ENCODE measurements around the gene EAF2. TPM values are rescaled to one million over a fixed set of nuclear protein-coding genes. Genes with fewer than 3 reads are reported as not detected.

Gene EAF2
- total and polyA plus RNA-seq, 3 donors from 2014 or later: 4.8 to 14.5 (median 6.9) TPM

- peaks cover 6% of the 10 kb centered on the region for H3K36me3 ChIP-seq (ENCODE audit: low read depth, missing control alignments)
- no peak for TF ChIP-seq CTCF (IDR thresholded peaks at IDR 0.05)
- no peak for TF ChIP-seq POLR2A (IDR thresholded peaks at IDR 0.05)
- no peak for DNase-seq
- H3K4me1 ChIP-seq: no peaks in the 10 kb centered on the region
- intact Hi-C loops (cut with DNase I; ENCODE audit: low total_unique reads): no loop called here
- H3K4me3 ChIP-seq: no peak overlapping the region
- no peaks in the 10 kb centered on the region for H3K9me3 ChIP-seq
- H3K27ac ChIP-seq: no peak overlapping the region
- 85 to 94% methylated on average over 2 of the region's 2 CpGs for WGBS, 2 donors
- H3K27me3 ChIP-seq: no peaks in the 10 kb centered on the region
Measured at GRCh38 chr3:121818578-121818977, 16.4 kb upstream of the EAF2 start.

GRCh38 chr3:121819236-121819635, 15.8 kb upstream of the EAF2 start:
- H3K4me3 ChIP-seq: no peak overlapping the region
- DNase-seq: no peak
- H3K36me3 ChIP-seq (ENCODE audit: low read depth, missing control alignments): peaks cover 6% of the 10 kb centered on the region
- 97 to 98% methylated on average over 3 of the region's 3 CpGs for WGBS, 2 donors
- no peaks in the 10 kb centered on the region for H3K27me3 ChIP-seq
- H3K4me1 ChIP-seq: no peaks in the 10 kb centered on the region
- TF ChIP-seq POLR2A (IDR thresholded peaks at IDR 0.05) (no peak), CTCF (IDR thresholded peaks at IDR 0.05) (no peak)
- no peak overlapping the region for H3K27ac ChIP-seq
- H3K9me3 ChIP-seq: no peaks in the 10 kb centered on the region
- intact Hi-C loops (cut with DNase I; ENCODE audit: low total_unique reads): no loop called here

GRCh38 chr3:121821421-121822199, 13.4 kb upstream of the EAF2 start:
- Histone ChIP-seq H3K4me1 (no peaks in the 10 kb centered on the region), H3K36me3 (ENCODE audit: low read depth, missing control alignments) (peaks cover 6% of the 10 kb centered on the region), H3K9me3 (no peaks in the 10 kb centered on the region), H3K27me3 (no peaks in the 10 kb centered on the region), H3K4me3 (no peak overlapping the region), H3K27ac (no peak overlapping the region)
- TF ChIP-seq CTCF (IDR thresholded peaks at IDR 0.05): no peak
- no peak for TF ChIP-seq POLR2A (IDR thresholded peaks at IDR 0.05)
- no peak for DNase-seq
- 90 to 93% methylated on average over 2 of the region's 2 CpGs for WGBS, 2 donors
- intact Hi-C loops (cut with DNase I; ENCODE audit: low total_unique reads): no loop called here

- intact Hi-C loops (cut with DNase I; ENCODE audit: low total_unique reads): no loop called here
- Histone ChIP-seq H3K9me3 (no peaks in the 10 kb centered on the region), H3K4me3 (no peak overlapping the region), H3K36me3 (ENCODE audit: low read depth, missing control alignments) (peaks cover 6% of the 10 kb centered on the region), H3K27ac (no peak overlapping the region), H3K4me1 (no peaks in the 10 kb centered on the region), H3K27me3 (no peaks in the 10 kb centered on the region)
- WGBS, 2 donors: 98 to 100% methylated on average over 1 of the region's 1 CpG
- no peak for DNase-seq
- TF ChIP-seq POLR2A (IDR thresholded peaks at IDR 0.05): no peak
- no peak for TF ChIP-seq CTCF (IDR thresholded peaks at IDR 0.05)
Measured at GRCh38 chr3:121822973-121823372, 12.0 kb upstream of the EAF2 start.

- peak; percentile 29 for DNase-seq
- intact Hi-C loops (cut with DNase I; ENCODE audit: low total_unique reads): no loop called here
- no peaks in the 10 kb centered on the region for H3K36me3 ChIP-seq (ENCODE audit: low read depth, missing control alignments)
- H3K27ac ChIP-seq: peak overlapping the region; percentile 9 to 60
- H3K27me3 ChIP-seq: no peaks in the 10 kb centered on the region
- peaks cover 4% of the 10 kb centered on the region for H3K4me1 ChIP-seq
- 6 to 7% methylated on average over 15 of the region's 15 CpGs for WGBS, 2 donors
- H3K9me3 ChIP-seq: no peaks in the 10 kb centered on the region
- TF ChIP-seq POLR2A (IDR thresholded peaks at IDR 0.05): no peak
- no peak for TF ChIP-seq CTCF (IDR thresholded peaks at IDR 0.05)
- H3K4me3 ChIP-seq: peak overlapping the region; percentile 60 to 66
Measured at GRCh38 chr3:121834157-121834670, 795 bp upstream of the EAF2 start.
